Panc1 (cell line): ENCODE results near the gene CAMK2B. TPM values are rescaled to one million over a fixed set of nuclear protein-coding genes. Genes with fewer than 3 reads are reported as not detected.

Experiments used
- ATAC-seq: fragments of 200-7000 bp; cut with Tn5 transposase; 2 replicates; pipeline ENCODE4 v1.9.1; 2020; ENCODE audit warnings: mild to moderate bottlenecking, moderate library complexity
- BruUV-seq: library from RNA; stranded (reverse); fragments of 400-500 nt; replicated peaks from 2 replicates; lab custom pipeline; 2021; lab: Mats Ljungman, UMichigan
- CTCF ChIA-PET: fragments of 300-600 bp; sonication (Branson Sonifier 250); formaldehyde crosslinking; loops from one replicate; lab custom pipeline; 2022; ENCODE audit warnings: antibody characterized with exemption; lab: Charles Lee
- POLR2A ChIA-PET: fragments of 300-600 bp; sonication (Branson Sonifier 250); formaldehyde crosslinking; loops from one replicate; lab custom pipeline; 2022; ENCODE audit warnings: antibody characterized with exemption; lab: Charles Lee
- DNase-seq: peaks from one replicate; pipeline ENCODE4 v3.0.0-alpha.2; 2010; ENCODE audit warnings: low read depth, low spot score
- H3K27ac ChIP-seq: 2 replicates; pipeline ENCODE4 v1.5.1; 2011; ENCODE audit warnings: mild to moderate bottlenecking, low read length, inconsistent platforms
- H3K27me3 ChIP-seq: fragments of 200-500 bp; sonication (Bioruptor generic); 2 replicates; pipeline ENCODE4 v1.6.0; 2014; ENCODE audit warnings: low read length, inconsistent platforms; ENCODE audit not compliant: control insufficient read depth, insufficient read depth
- H3K36me3 ChIP-seq: fragments of 200-500 bp; sonication (Bioruptor generic); 2 replicates; pipeline ENCODE4 v1.5.1; 2014; ENCODE audit warnings: inconsistent platforms, mild to moderate bottlenecking, low read length, moderate library complexity; ENCODE audit not compliant: control insufficient read depth, insufficient read depth
- H3K4me1 ChIP-seq: 2 replicates; pipeline ENCODE4 v1.5.1; 2011; ENCODE audit warnings: inconsistent platforms, mild to moderate bottlenecking, low read length, moderate library complexity; ENCODE audit not compliant: control insufficient read depth, insufficient read depth
- H3K4me3 ChIP-seq, 2 experiments: 2 replicates each; pipeline ENCODE4 v1.5.1; 2011 to 2012; ENCODE audit warnings: low read depth in 2 of 2, low read length in 2 of 2, mild to moderate bottlenecking in 2 of 2, inconsistent platforms in 1 of 2, moderate library complexity in 1 of 2
- H3K9me3 ChIP-seq: fragments of 200-500 bp; sonication (Bioruptor generic); 2 replicates; pipeline ENCODE4 v1.5.1; 2014; ENCODE audit warnings: low read depth, mild to moderate bottlenecking, inconsistent platforms, low read length, moderate library complexity; ENCODE audit not compliant: control insufficient read depth, insufficient read depth
- POLR2AphosphoS5 ChIP-seq: IDR thresholded peaks from 2 replicates; pipeline ENCODE4 v1.6.1; 2012; ENCODE audit warnings: mild to moderate bottlenecking, low read depth, low read length, moderate library complexity
- SIN3A ChIP-seq: IDR thresholded peaks from 2 replicates; pipeline ENCODE4 v1.6.1; 2012; ENCODE audit warnings: low read depth, mild to moderate bottlenecking, low read length, moderate library complexity, borderline replicate concordance; ENCODE audit not compliant: insufficient read depth
- TCF7L2 ChIP-seq: IDR thresholded peaks from 2 replicates; pipeline ENCODE4 v1.6.1; 2011; ENCODE audit warnings: mild to moderate bottlenecking, low read depth, low read length, inconsistent platforms
- in situ Hi-C: cut with HindIII; loops from 2 replicates; pipeline ENCODE4 v1.10.0; 2016; ENCODE audit warnings: low sequenced_read_pairs, low pct_unique_long_range_greater_than_20kb
- intact Hi-C: fragments of 100-400 bp; cut with micrococcal nuclease; formaldehyde crosslinking; loops from one replicate; pipeline ENCODE4 v1.10.0; 2022; ENCODE audit not compliant: unreplicated experiment
- total RNA-seq: library from RNA; stranded (reverse); gene quantifications from one replicate; pipeline ENCODE4 v1.2.1, GENCODE V29; 2021; ENCODE audit not compliant: unreplicated experiment
- TF ChIP-seq, protein P1 (sequence below), 2 experiments: IDR thresholded peaks; 2 replicates each; pipeline ENCODE4 v1.6.1; 2011 to 2012; ENCODE audit warnings: low read depth in 2 of 2, control low read depth in 1 of 2, low read length in 1 of 2, mild to moderate bottlenecking in 1 of 2, moderate library complexity in 1 of 2; ENCODE audit not compliant: insufficient read depth in 1 of 2
- TF ChIP-seq, protein P2 (sequence below): fragments of 450-650 bp; IDR thresholded peaks from 2 replicates; pipeline ENCODE4 v1.5.1; 2017; ENCODE audit warnings: mild to moderate bottlenecking

The CAMK2B gene
- total RNA-seq, 1 experiment from 2014 or later = 0.26 TPM

DNA sequence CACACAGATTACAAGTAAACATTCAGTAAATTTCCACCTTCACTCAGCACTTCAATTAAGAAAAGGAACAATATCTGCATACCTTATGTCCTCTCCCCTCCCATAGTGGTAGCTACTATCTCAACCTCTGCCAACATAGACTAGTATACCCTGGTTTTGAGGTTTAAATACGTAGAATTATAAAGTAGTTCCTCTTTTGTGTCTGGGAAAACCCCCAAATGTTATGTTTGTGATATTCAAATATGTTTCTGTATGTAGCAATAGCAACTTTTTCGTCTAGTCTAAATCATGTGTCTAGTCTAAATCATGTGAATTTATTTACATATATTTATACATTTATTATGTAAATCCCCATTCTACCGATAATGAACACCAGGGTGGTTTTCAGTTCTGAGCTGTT is 13.2 kb upstream of the CAMK2B start:
- H3K9me3 ChIP-seq = no peaks in the 10 kb centered on the region; the same call in 1 of the 2 replicates
- intact Hi-C loops = no loop called here
- H3K27me3 ChIP-seq = peaks cover 17% of the 10 kb centered on the region
- no peak overlapping the region for H3K27ac ChIP-seq
- no TSS peak for BruUV-seq
- ChIA-PET POLR2A (no interaction called here), CTCF (no interaction called here)
- H3K4me1 ChIP-seq = no peaks in the 10 kb centered on the region
- TF ChIP-seq, protein P1, sequence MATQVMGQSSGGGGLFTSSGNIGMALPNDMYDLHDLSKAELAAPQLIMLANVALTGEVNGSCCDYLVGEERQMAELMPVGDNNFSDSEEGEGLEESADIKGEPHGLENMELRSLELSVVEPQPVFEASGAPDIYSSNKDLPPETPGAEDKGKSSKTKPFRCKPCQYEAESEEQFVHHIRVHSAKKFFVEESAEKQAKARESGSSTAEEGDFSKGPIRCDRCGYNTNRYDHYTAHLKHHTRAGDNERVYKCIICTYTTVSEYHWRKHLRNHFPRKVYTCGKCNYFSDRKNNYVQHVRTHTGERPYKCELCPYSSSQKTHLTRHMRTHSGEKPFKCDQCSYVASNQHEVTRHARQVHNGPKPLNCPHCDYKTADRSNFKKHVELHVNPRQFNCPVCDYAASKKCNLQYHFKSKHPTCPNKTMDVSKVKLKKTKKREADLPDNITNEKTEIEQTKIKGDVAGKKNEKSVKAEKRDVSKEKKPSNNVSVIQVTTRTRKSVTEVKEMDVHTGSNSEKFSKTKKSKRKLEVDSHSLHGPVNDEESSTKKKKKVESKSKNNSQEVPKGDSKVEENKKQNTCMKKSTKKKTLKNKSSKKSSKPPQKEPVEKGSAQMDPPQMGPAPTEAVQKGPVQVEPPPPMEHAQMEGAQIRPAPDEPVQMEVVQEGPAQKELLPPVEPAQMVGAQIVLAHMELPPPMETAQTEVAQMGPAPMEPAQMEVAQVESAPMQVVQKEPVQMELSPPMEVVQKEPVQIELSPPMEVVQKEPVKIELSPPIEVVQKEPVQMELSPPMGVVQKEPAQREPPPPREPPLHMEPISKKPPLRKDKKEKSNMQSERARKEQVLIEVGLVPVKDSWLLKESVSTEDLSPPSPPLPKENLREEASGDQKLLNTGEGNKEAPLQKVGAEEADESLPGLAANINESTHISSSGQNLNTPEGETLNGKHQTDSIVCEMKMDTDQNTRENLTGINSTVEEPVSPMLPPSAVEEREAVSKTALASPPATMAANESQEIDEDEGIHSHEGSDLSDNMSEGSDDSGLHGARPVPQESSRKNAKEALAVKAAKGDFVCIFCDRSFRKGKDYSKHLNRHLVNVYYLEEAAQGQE (IDR thresholded peaks at IDR 0.05; ENCODE audit: insufficient read depth in 1 of 2, low read depth in 2 of 2, low read length in 1 of 2) = no peak
- TF ChIP-seq TCF7L2 = no peak
- TF ChIP-seq POLR2AphosphoS5 = no peak
- TF ChIP-seq, protein P2, sequence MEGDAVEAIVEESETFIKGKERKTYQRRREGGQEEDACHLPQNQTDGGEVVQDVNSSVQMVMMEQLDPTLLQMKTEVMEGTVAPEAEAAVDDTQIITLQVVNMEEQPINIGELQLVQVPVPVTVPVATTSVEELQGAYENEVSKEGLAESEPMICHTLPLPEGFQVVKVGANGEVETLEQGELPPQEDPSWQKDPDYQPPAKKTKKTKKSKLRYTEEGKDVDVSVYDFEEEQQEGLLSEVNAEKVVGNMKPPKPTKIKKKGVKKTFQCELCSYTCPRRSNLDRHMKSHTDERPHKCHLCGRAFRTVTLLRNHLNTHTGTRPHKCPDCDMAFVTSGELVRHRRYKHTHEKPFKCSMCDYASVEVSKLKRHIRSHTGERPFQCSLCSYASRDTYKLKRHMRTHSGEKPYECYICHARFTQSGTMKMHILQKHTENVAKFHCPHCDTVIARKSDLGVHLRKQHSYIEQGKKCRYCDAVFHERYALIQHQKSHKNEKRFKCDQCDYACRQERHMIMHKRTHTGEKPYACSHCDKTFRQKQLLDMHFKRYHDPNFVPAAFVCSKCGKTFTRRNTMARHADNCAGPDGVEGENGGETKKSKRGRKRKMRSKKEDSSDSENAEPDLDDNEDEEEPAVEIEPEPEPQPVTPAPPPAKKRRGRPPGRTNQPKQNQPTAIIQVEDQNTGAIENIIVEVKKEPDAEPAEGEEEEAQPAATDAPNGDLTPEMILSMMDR = no peak
- no peak for TF ChIP-seq SIN3A
- H3K4me3 ChIP-seq = no peak overlapping the region
- DNase-seq (no peak), ATAC-seq (no peak)
- in situ Hi-C loops = loop anchor here (25.0 kb wide), 1 partner anchor 126 kb away; the partner anchor contains the start of gene YKT6
- no peaks in the 10 kb centered on the region for H3K36me3 ChIP-seq

DNA sequence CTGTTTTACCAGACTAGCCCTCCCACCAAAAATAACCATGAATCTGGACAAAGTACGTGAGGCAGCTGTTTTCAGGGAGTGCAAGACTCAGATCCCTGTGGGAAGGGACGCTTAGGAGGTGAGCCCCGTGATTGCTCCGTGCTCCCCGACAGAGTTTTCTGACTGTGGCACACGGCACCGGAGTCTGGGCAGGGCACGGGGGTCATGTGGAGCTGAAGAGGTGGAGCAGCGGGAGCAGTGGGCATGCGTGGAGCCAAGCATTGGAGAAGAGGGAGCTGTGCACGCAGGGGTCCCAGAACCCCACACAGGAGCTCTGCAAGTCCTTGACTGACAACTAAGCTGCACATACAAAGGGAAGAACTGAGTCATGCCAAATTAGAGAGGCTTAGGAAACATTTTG is 11.1 kb upstream of the CAMK2B start:
- H3K4me1 ChIP-seq = no peaks in the 10 kb centered on the region
- H3K27ac ChIP-seq = no peak overlapping the region
- no peak overlapping the region for H3K4me3 ChIP-seq
- TF ChIP-seq POLR2AphosphoS5 = no peak
- no peak for TF ChIP-seq TCF7L2
- TF ChIP-seq, protein P1 (IDR thresholded peaks at IDR 0.05; ENCODE audit: insufficient read depth in 1 of 2, low read depth in 2 of 2, low read length in 1 of 2) = no peak
- no peak for TF ChIP-seq SIN3A
- TF ChIP-seq, protein P2 = no peak
- no peaks in the 10 kb centered on the region; the same call in 1 of the 2 replicates for H3K9me3 ChIP-seq
- intact Hi-C loops = no loop called here
- DNase-seq = no peak
- no peaks in the 10 kb centered on the region for H3K36me3 ChIP-seq
- CTCF ChIA-PET = no interaction called here
- BruUV-seq = no TSS peak
- in situ Hi-C loops = loop anchor here (25.0 kb wide), 1 partner anchor 124 kb away; the partner anchor contains the start of gene YKT6
- no peak for ATAC-seq
- H3K27me3 ChIP-seq = peaks cover 17% of the 10 kb centered on the region
- POLR2A ChIA-PET = no interaction called here
